Trophoblast cell (in vitro differentiated cells and primary cell): ENCODE data around the gene PDGFRB.

Experiments
- DNase-seq, 2 donors: peaks; one replicate each; pipeline ENCODE4 v3.0.0-alpha.2; 2016
- H2AFZ ChIP-seq: 2 replicates; pipeline ENCODE4 v1.6.1; 2013; ENCODE audit warnings: low read length, moderate library complexity, mild to moderate bottlenecking; ENCODE audit not compliant: insufficient read depth, poor library complexity
- H2AK5ac ChIP-seq: 2 replicates; pipeline ENCODE4 v1.6.1; 2013; ENCODE audit warnings: mild to moderate bottlenecking, low read length
- H2BK120ac ChIP-seq: 2 replicates; pipeline ENCODE4 v1.6.1; 2013; ENCODE audit warnings: low read length, mild to moderate bottlenecking, moderate library complexity; ENCODE audit not compliant: insufficient read depth, poor library complexity
- H2BK12ac ChIP-seq: 2 replicates; pipeline ENCODE4 v1.6.1; 2013; ENCODE audit warnings: mild to moderate bottlenecking, low read length, moderate library complexity
- H2BK5ac ChIP-seq: 2 replicates; pipeline ENCODE4 v1.6.1; 2013; ENCODE audit warnings: low read length, low read depth, moderate library complexity, mild to moderate bottlenecking; ENCODE audit not compliant: poor library complexity
- H3K14ac ChIP-seq: 2 replicates; pipeline ENCODE4 v1.6.1; 2013; ENCODE audit warnings: mild to moderate bottlenecking, low read length
- H3K18ac ChIP-seq: 2 replicates; pipeline ENCODE4 v1.6.1; 2013; ENCODE audit warnings: mild to moderate bottlenecking, low read length
- H3K23ac ChIP-seq: 2 replicates; pipeline ENCODE4 v1.6.1; 2013; ENCODE audit warnings: low read length
- H3K27ac ChIP-seq: 2 replicates; pipeline ENCODE4 v1.5.1; 2013; ENCODE audit warnings: low read depth, mild to moderate bottlenecking, inconsistent platforms, low read length, moderate library complexity
- H3K27me3 ChIP-seq: 2 replicates; pipeline ENCODE4 v1.6.1; 2013; ENCODE audit warnings: inconsistent platforms, mild to moderate bottlenecking, low read length, moderate library complexity; ENCODE audit not compliant: insufficient read depth
- H3K36me3 ChIP-seq, 2 experiments: 1 replicate in 1 of 2; 2 replicates in 1 of 2; pipeline ENCODE4 v1.6.1; 2013; ENCODE audit warnings: low read length in 2 of 2, mild to moderate bottlenecking in 2 of 2, moderate library complexity in 1 of 2; ENCODE audit not compliant: insufficient read depth in 2 of 2, control insufficient read depth in 1 of 2
- H3K4ac ChIP-seq: 2 replicates; pipeline ENCODE4 v1.6.1; 2013; ENCODE audit warnings: low read depth, mild to moderate bottlenecking, low read length, moderate library complexity
- H3K4me1 ChIP-seq, 2 experiments: 1 replicate in 1 of 2; 2 replicates in 1 of 2; pipeline ENCODE4 v1.6.1; 2013; ENCODE audit warnings: low read length in 2 of 2, mild to moderate bottlenecking in 2 of 2, moderate library complexity in 1 of 2; ENCODE audit not compliant: insufficient read depth in 2 of 2, control insufficient read depth in 1 of 2
- H3K4me2 ChIP-seq: 2 replicates; pipeline ENCODE4 v1.6.1; 2013; ENCODE audit warnings: inconsistent platforms, mild to moderate bottlenecking, low read length, moderate library complexity
- H3K4me3 ChIP-seq: 2 replicates; pipeline ENCODE4 v1.5.1; 2013; ENCODE audit warnings: mild to moderate bottlenecking, low read depth, low read length, inconsistent platforms
- H3K79me1 ChIP-seq: one replicate; pipeline ENCODE4 v1.6.1; 2013; ENCODE audit warnings: low read length
- H3K79me2 ChIP-seq: 2 replicates; pipeline ENCODE4 v1.6.1; 2013; ENCODE audit warnings: low read length, mild to moderate bottlenecking; ENCODE audit not compliant: control insufficient read depth, insufficient read depth, poor library complexity
- H3K9ac ChIP-seq: 2 replicates; pipeline ENCODE4 v1.6.1; 2013; ENCODE audit warnings: mild to moderate bottlenecking, low read length
- H3K9me3 ChIP-seq: 2 replicates; pipeline ENCODE4 v1.6.1; 2013; ENCODE audit warnings: low read depth, mild to moderate bottlenecking, control low read depth, inconsistent platforms, low read length; ENCODE audit not compliant: insufficient read depth
- H4K12ac ChIP-seq: 2 replicates; pipeline ENCODE4 v1.6.1; 2013; ENCODE audit warnings: low read depth, mild to moderate bottlenecking, low read length, moderate library complexity
- H4K8ac ChIP-seq: 2 replicates; pipeline ENCODE4 v1.6.1; 2013; ENCODE audit warnings: low read depth, mild to moderate bottlenecking, low read length, moderate library complexity
- H4K91ac ChIP-seq: one replicate; pipeline ENCODE4 v1.6.1; 2013; ENCODE audit warnings: low read depth, mild to moderate bottlenecking, low read length, moderate library complexity
- WGBS: extraction: QIAGEN DNeasy Blood & Tissue Kit; methylation state at CpG from one replicate; pipeline ENCODE4 v1.1.7; 2013; ENCODE audit warnings: missing lambda C conversion rate; ENCODE audit not compliant: insufficient read length, insufficient coverage; ENCODE audit errors: extremely low coverage; 5-methylcytosine and 5-hydroxymethylcytosine counted together

The PDGFRB gene

DNA sequence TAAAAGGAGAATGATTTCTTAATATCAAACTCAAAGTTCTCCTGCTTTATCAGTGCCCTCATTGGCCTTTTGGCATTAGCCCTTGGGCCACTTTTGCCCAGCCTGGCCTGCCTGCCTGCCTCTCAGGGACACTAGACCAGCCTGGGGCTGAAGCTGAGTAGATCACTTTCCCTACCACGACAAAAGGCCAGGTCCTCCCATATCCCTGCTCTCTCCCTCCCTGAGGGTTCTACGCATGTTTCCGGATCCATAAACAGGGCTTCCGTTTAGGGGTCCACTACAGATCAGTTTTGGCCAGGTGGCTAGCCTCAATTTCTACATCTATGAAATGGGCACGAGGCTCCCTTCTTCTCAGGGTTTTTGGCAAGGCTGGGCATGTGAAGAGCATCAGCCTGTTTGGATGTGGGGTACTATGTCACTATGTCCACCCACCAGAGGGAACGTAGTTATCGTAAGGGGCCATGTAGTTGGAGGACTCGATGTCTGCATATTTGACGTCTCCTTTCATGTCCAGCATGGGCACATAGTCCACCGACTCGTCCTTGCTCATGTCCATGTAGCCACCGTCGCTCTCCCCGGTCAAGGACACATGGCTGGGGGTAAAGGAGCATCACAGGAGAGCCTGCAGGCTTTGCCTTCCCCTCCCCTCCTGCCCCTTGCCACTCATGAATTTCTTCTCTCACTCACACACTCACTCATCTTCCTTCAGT lies 34.0 kb downstream of the PDGFRB start:
- H4K8ac ChIP-seq = no peak overlapping the region
- H3K79me2 ChIP-seq = no peaks in the 10 kb centered on the region
- no peak overlapping the region for H2BK12ac ChIP-seq
- DNase-seq = no peak
- H4K12ac ChIP-seq = no peak overlapping the region
- no peak overlapping the region for H3K23ac ChIP-seq
- H3K36me3 ChIP-seq = peaks cover 75 to 82% of the 10 kb centered on the region in 2 experiments
- no peaks in the 10 kb centered on the region for H3K27me3 ChIP-seq
- no peak overlapping the region for H2AK5ac ChIP-seq
- no peak overlapping the region for H3K4me3 ChIP-seq
- H2AFZ ChIP-seq = no peak overlapping the region
- no CpG with 5 or more reads among the region's 14 CpGs for WGBS
- no peak overlapping the region for H2BK5ac ChIP-seq
- H3K9ac ChIP-seq = no peak overlapping the region
- H3K4me1 ChIP-seq = peaks cover 8 to 16% of the 10 kb centered on the region in 2 experiments
- H3K27ac ChIP-seq = no peak overlapping the region
- H3K79me1 ChIP-seq = peaks cover 3% of the 10 kb centered on the region
- no peak overlapping the region for H3K4ac ChIP-seq
- H3K18ac ChIP-seq = no peak overlapping the region
- H3K9me3 ChIP-seq = peaks cover 8% of the 10 kb centered on the region
- H2BK120ac ChIP-seq = no peak overlapping the region
- H3K14ac ChIP-seq = no peak overlapping the region
- H4K91ac ChIP-seq = no peak overlapping the region
- no peak overlapping the region for H3K4me2 ChIP-seq

DNA sequence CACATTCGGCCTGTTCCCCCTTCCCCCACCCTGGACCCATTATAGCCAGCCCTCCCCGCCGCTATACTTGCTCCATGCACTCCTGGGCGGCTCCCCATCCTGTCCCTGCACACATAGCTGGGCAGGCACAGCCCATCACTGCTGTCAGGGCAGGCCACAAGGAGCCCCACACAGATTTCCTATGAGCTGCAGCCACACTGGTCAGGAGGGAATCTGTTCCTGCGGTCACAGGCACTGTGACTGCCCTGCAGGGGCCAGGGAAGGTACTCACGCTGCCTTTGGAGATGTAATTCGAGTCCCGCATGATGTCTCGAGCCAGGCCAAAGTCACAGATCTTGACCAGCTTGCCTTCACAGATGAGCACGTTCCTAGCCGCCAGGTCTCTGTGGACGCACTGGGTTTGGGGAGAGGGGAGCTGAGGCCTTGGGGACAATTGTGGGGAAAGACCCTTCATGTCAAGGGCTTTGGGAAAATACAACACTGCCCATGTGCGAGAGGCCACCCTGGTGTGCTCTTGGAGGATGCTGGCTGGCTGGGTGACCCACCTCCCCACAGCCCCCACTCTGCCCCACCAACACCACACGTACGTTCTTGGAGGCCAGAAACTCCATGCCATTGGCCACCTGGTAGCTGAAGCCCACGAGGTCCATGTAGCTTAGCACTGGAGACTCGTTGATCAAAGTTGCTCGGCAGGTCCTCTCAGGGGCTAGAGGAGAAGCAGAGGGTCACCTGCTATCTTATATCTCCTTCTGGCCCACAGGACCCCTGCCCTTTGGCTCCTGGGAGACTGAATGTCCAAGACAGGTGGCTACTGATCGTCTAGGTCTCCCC lies 34.8 kb downstream of the PDGFRB start:
- Histone ChIP-seq H2AK5ac (no peak overlapping the region), H3K18ac (no peak overlapping the region), H2AFZ (no peak overlapping the region), H3K14ac (no peak overlapping the region), H3K4me2 (no peak overlapping the region), H3K79me1 (peaks cover 6% of the 10 kb centered on the region), H4K8ac (no peak overlapping the region), H3K79me2 (no peaks in the 10 kb centered on the region), H3K9me3 (peaks cover 5% of the 10 kb centered on the region), H3K4me3 (no peak overlapping the region), H4K91ac (no peak overlapping the region), H2BK5ac (no peak overlapping the region), H3K27me3 (no peaks in the 10 kb centered on the region), H3K36me3 (peaks cover 71 to 80% of the 10 kb centered on the region in 2 experiments), H3K23ac (no peak overlapping the region), H3K9ac (no peak overlapping the region), H2BK12ac (no peak overlapping the region), H3K4me1 (peaks cover 13 to 20% of the 10 kb centered on the region in 2 experiments), H4K12ac (no peak overlapping the region), H3K27ac (no peak overlapping the region), H3K4ac (no peak overlapping the region), H2BK120ac (no peak overlapping the region)
- DNase-seq = no peak
- WGBS = no CpG with 5 or more reads among the region's 19 CpGs

DNA sequence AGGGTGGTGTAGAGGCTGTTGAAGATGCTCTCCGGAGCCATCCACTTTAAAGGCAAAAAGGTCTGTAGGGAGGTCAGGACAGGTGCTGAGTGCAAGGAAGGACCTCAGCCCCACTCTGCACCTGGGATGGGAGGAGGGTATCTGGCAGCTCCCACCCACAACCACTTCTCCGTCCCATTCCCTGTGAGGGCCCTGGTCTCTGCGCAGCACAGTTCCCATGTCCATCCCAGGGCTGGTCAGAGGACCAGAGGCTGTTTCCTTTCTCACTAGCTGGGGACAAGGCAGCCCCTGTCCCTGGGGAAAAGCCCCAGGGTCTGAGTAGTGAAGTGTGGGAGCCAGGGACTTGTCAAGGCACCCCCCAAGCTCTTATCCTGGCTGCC lies 35.6 kb downstream of the PDGFRB start:
- Histone ChIP-seq H3K27me3 (no peaks in the 10 kb centered on the region), H4K12ac (no peak overlapping the region), H3K4ac (no peak overlapping the region), H2BK12ac (no peak overlapping the region), H3K9ac (no peak overlapping the region), H3K4me2 (no peak overlapping the region), H3K4me1 (peaks cover 17 to 27% of the 10 kb centered on the region in 2 experiments), H4K8ac (no peak overlapping the region), H2BK5ac (no peak overlapping the region), H3K9me3 (peaks cover 5% of the 10 kb centered on the region), H3K79me1 (peaks cover 11% of the 10 kb centered on the region), H3K79me2 (no peaks in the 10 kb centered on the region), H3K4me3 (no peak overlapping the region), H3K27ac (no peak overlapping the region), H2BK120ac (no peak overlapping the region), H2AK5ac (no peak overlapping the region), H3K23ac (no peak overlapping the region), H3K36me3 (peaks cover 71 to 80% of the 10 kb centered on the region in 2 experiments), H3K14ac (no peak overlapping the region), H2AFZ (no peak overlapping the region), H3K18ac (no peak overlapping the region), H4K91ac (no peak overlapping the region)
- no CpG with 5 or more reads among the region's 3 CpGs for WGBS
- DNase-seq = no peak

DNA sequence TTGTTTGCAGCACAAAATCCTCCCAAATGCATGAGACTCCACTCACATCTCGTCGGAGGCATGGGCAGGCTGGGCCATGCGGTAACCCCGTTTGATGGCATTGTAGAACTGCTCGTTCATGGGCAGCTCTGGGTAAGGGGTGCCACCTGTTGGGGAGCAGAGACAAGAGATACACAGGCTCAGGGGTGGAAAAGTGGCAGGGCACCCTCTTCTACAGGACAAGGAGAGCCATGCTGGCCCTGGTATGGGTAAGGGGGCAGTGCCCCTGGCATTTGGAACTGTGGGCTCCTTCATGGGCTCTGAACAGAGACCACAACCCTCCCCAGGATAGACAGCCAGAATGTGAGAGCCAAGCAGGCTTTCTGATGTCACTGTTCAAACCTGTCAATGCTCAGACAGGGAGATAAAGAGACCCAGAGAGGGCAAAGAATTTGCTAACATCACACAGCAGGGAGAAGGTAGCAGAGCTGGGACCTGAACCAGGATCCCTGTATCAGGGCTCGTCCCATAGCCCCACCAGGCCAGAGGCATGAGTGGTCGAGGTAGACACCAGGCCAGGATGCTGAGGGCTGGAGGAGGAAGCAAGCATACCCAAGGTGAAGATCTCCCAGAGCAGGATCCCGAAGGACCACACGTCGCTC lies 36.1 kb downstream of the PDGFRB start:
- Histone ChIP-seq H3K4me2 (no peak overlapping the region), H2BK12ac (no peak overlapping the region), H3K18ac (no peak overlapping the region), H3K4ac (no peak overlapping the region), H3K36me3 (peaks cover 72 to 80% of the 10 kb centered on the region in 2 experiments), H4K12ac (no peak overlapping the region), H2BK120ac (no peak overlapping the region), H3K4me1 (peaks cover 21 to 31% of the 10 kb centered on the region in 2 experiments), H3K14ac (no peak overlapping the region), H3K23ac (no peak overlapping the region), H3K4me3 (no peak overlapping the region), H3K27me3 (no peaks in the 10 kb centered on the region), H3K27ac (no peak overlapping the region), H4K91ac (no peak overlapping the region), H3K79me2 (no peaks in the 10 kb centered on the region), H2AFZ (no peak overlapping the region), H2AK5ac (no peak overlapping the region), H3K9me3 (peaks cover 5% of the 10 kb centered on the region), H3K79me1 (peaks cover 15% of the 10 kb centered on the region), H2BK5ac (no peak overlapping the region), H4K8ac (no peak overlapping the region), H3K9ac (no peak overlapping the region)
- no peak for DNase-seq
- WGBS = no CpG with 5 or more reads among the region's 10 CpGs
